ENCODE results near the gene CHKB.

Gene CHKB

DNA sequence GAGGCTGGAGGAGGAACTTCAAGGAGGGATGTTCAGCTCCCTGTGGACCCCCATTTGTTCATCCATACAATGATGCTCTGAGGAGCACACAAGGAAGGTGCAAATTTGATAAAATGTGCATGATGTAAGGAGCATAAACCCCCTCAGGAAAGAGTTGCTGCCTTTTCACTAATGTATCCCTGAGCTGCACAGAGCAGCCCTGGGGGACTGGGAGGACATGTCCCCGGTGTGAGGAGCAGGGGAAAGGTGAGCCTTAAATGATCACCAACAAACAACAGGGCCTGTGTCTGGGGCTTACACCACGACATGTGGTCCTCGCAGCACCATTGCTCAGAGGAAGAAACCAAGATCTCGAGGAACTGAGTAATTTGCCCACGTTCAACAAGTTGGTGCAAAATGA is 14.4 kb upstream of the CHKB start:
- no peak overlapping the region for H3K4me3 ChIP-seq (ENCODE audit: low read depth in 1 of 2, low read length in 1 of 2)

DNA sequence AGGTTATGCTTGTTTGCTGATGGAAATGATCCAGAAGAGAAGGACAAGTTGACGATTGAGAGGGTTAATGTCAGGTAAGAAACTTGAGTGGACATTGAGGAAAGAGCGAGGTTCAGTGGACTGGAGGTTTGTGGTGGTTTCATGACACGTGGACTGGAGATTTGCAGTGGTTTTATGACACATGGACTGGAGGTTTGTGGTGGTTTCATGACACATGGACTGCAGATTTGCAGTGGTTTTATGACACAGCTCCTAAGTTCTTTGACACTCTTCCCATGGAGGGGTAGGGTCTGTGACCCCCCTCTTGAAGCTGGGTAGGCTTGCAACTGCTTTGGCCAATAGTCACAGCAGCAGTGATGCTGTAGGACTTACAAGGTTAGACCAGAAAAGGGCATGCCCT is 12.5 kb upstream of the CHKB start:
- H3K4me3 ChIP-seq (ENCODE audit: low read depth in 1 of 2, low read length in 1 of 2) = no peak overlapping the region
- TF ChIP-seq, protein P1, sequence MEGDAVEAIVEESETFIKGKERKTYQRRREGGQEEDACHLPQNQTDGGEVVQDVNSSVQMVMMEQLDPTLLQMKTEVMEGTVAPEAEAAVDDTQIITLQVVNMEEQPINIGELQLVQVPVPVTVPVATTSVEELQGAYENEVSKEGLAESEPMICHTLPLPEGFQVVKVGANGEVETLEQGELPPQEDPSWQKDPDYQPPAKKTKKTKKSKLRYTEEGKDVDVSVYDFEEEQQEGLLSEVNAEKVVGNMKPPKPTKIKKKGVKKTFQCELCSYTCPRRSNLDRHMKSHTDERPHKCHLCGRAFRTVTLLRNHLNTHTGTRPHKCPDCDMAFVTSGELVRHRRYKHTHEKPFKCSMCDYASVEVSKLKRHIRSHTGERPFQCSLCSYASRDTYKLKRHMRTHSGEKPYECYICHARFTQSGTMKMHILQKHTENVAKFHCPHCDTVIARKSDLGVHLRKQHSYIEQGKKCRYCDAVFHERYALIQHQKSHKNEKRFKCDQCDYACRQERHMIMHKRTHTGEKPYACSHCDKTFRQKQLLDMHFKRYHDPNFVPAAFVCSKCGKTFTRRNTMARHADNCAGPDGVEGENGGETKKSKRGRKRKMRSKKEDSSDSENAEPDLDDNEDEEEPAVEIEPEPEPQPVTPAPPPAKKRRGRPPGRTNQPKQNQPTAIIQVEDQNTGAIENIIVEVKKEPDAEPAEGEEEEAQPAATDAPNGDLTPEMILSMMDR (IDR thresholded peaks at IDR 0.05) = no peak
- H3K4me1 ChIP-seq (ENCODE audit: control insufficient read depth in 1 of 2, insufficient read depth in 1 of 2, low read depth in 1 of 2, low read length in 1 of 2) = peaks cover 0 to 2% of the 10 kb centered on the region in 2 experiments
- peaks cover 32% of the 10 kb centered on the region for H3K27me3 ChIP-seq
- no peak overlapping the region for H3K27ac ChIP-seq
- no peaks in the 10 kb centered on the region for H3K36me3 ChIP-seq
- H3K9me3 ChIP-seq = no peaks in the 10 kb centered on the region

More for the DNA sequence above, 14.4 kb upstream of the CHKB start:
- Histone ChIP-seq H3K4me1 (ENCODE audit: control insufficient read depth in 1 of 2, insufficient read depth in 1 of 2, low read depth in 1 of 2, low read length in 1 of 2) (peaks cover 0 to 8% of the 10 kb centered on the region in 2 experiments), H3K9me3 (no peaks in the 10 kb centered on the region), H3K27me3 (peaks cover 51% of the 10 kb centered on the region), H3K27ac (no peak overlapping the region), H3K36me3 (no peaks in the 10 kb centered on the region)
- TF ChIP-seq, protein P1 (IDR thresholded peaks at IDR 0.05) = no peak

DNA sequence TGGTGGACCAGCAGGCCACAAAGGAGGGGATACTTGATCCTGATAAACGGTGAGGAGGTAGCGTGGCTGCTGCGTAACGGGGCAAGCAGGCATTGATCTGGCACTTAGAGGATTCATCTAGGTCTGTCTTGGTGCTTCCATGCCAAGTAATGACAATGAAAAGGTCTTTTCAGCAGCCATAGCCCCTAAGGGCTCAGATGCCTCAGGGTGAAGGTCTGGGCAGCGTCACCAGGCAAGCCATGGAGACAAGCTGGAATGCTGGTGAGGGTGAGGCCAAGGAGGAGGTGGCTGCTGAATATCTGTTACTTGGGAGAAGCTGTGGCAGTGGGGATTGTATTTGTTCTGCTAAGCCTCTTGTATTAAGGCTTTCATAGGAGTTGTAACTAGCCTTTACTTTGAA is 4.8 kb upstream of the CHKB start:
- no peak overlapping the region for H3K27ac ChIP-seq
- no peaks in the 10 kb centered on the region for H3K9me3 ChIP-seq
- H3K4me1 ChIP-seq (ENCODE audit: control insufficient read depth in 1 of 2, insufficient read depth in 1 of 2, low read depth in 1 of 2, low read length in 1 of 2) = peaks cover 8 to 9% of the 10 kb centered on the region in 2 experiments
- H3K36me3 ChIP-seq = no peaks in the 10 kb centered on the region
- TF ChIP-seq, protein P1 (IDR thresholded peaks at IDR 0.05) = no peak
- no peak overlapping the region for H3K4me3 ChIP-seq (ENCODE audit: low read depth in 1 of 2, low read length in 1 of 2)
- no peaks in the 10 kb centered on the region for H3K27me3 ChIP-seq

DNA sequence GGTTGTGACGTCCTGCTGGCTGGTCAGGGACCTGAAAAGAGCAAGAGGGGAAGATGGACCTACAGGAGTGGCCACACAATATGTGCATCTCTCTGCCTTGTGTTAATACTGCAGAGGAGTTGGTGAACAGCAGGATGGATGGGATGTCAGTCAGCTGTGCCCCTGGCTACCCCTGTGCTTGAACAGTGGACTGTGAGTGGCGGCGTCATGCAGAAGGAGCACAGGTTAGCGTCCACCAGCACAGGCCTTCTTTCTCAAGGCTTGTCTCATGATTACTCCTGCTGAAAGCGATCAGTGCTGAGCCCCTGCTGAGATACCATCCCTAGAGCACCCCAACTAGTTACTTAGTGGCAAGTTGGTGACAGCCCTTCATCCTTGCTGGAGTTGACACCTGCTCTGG is 3.8 kb upstream of the CHKB start:
- H3K27ac ChIP-seq = no peak overlapping the region
- H3K27me3 ChIP-seq = no peaks in the 10 kb centered on the region
- peaks cover 15 to 16% of the 10 kb centered on the region in 2 experiments for H3K4me1 ChIP-seq (ENCODE audit: control insufficient read depth in 1 of 2, insufficient read depth in 1 of 2, low read depth in 1 of 2, low read length in 1 of 2)
- no peak overlapping the region for H3K4me3 ChIP-seq (ENCODE audit: low read depth in 1 of 2, low read length in 1 of 2)
- no peaks in the 10 kb centered on the region for H3K36me3 ChIP-seq
- no peaks in the 10 kb centered on the region for H3K9me3 ChIP-seq
- TF ChIP-seq, protein P1 (IDR thresholded peaks at IDR 0.05) = no peak

DNA sequence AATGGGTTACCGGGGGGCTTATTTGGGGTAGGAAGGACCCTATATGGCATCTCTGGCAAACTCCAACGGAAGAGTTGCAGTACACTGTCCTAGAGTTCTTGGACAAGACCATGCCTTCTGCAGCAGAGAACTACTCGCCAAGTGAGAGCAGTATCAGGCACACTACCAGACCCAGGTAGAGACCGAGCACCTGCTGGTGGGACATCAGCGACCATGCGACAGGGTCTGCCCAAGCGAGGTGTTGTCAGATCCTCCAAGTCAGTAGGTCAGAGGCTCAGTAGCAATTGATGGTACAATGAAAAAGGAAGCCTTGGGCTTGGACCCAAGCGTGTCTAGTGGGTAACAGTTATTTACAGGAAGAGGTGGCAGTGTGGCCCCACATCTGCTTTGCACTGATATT is 3.1 kb upstream of the CHKB start:
- Histone ChIP-seq H3K4me1 (ENCODE audit: control insufficient read depth in 1 of 2, insufficient read depth in 1 of 2, low read depth in 1 of 2, low read length in 1 of 2) (peaks cover 19% of the 10 kb centered on the region in 2 experiments), H3K9me3 (no peaks in the 10 kb centered on the region), H3K27ac (no peak overlapping the region), H3K27me3 (no peaks in the 10 kb centered on the region), H3K4me3 (ENCODE audit: low read depth in 1 of 2, low read length in 1 of 2) (no peak overlapping the region), H3K36me3 (peaks cover 5% of the 10 kb centered on the region)
- TF ChIP-seq, protein P1 (IDR thresholded peaks at IDR 0.05) = no peak

DNA sequence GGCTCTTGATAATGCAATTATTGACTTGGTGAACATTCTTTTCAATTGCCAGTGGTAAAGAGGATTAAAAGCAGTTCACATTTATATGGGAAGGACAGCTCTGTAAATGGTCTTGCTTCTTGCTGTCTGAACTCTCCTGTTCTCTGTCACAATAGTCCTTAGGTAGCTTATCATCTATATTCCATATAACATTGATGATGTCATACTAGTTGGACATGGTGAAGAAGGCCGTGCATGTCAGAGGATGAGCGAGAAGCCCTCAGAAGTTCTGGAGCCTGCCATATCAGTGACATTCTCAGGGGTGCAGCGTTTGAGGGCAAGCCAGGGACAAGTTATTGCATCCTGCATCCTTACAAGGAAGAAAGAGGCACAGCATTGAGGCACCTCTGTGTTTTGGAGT is 2.6 kb upstream of the CHKB start:
- peaks cover 19% of the 10 kb centered on the region in 2 experiments for H3K4me1 ChIP-seq (ENCODE audit: control insufficient read depth in 1 of 2, insufficient read depth in 1 of 2, low read depth in 1 of 2, low read length in 1 of 2)
- TF ChIP-seq, protein P1 (IDR thresholded peaks at IDR 0.05) = no peak
- no peak overlapping the region for H3K27ac ChIP-seq
- no peaks in the 10 kb centered on the region for H3K27me3 ChIP-seq
- H3K36me3 ChIP-seq = peaks cover 9% of the 10 kb centered on the region
- no peak overlapping the region for H3K4me3 ChIP-seq (ENCODE audit: low read depth in 1 of 2, low read length in 1 of 2)
- no peaks in the 10 kb centered on the region for H3K9me3 ChIP-seq

All from neutrophil (primary cell).